Measurements from ENCODE around the gene PSTPIP2. TPM values are rescaled to one million over a fixed set of nuclear protein-coding genes. Genes with fewer than 3 reads are reported as not detected.

Gene PSTPIP2
- total RNA-seq, 1 donor from 2014 or later: 1.6 TPM

- TF ChIP-seq CTCF (IDR thresholded peaks at IDR 0.05): no peak
- Histone ChIP-seq H3K27me3 (no peaks in the 10 kb centered on the region), H3K36me3 (peaks cover 10 to 16% of the 10 kb centered on the region in 2 donors), H3K27ac (no peak overlapping the region), H3K4me3 (no peak overlapping the region), H3K4me1 (no peaks in the 10 kb centered on the region), H3K9me3 (no peaks in the 10 kb centered on the region)
- intact Hi-C loops (cut with DNase I): no loop called here
- no peak for DNase-seq (ENCODE audit: low spot score in 2 of 2)
These were observed 62.8 kb downstream of the PSTPIP2 start for GRCh38 chr18:46009125-46009840.

GRCh38 chr18:46008531-46008930, 63.5 kb downstream of the PSTPIP2 start:
- intact Hi-C loops (cut with DNase I): no loop called here
- Histone ChIP-seq H3K9me3 (no peaks in the 10 kb centered on the region), H3K4me3 (no peak overlapping the region), H3K27me3 (no peaks in the 10 kb centered on the region), H3K36me3 (peaks cover 10 to 16% of the 10 kb centered on the region in 2 donors), H3K27ac (no peak overlapping the region), H3K4me1 (no peaks in the 10 kb centered on the region)
- DNase-seq (ENCODE audit: low spot score in 2 of 2): no peak
- TF ChIP-seq CTCF (IDR thresholded peaks at IDR 0.05): no peak

- Histone ChIP-seq H3K4me1 (no peaks in the 10 kb centered on the region), H3K27ac (no peak overlapping the region), H3K4me3 (no peak overlapping the region), H3K27me3 (no peaks in the 10 kb centered on the region), H3K36me3 (peaks cover 10 to 16% of the 10 kb centered on the region in 2 donors), H3K9me3 (no peaks in the 10 kb centered on the region)
- intact Hi-C loops (cut with DNase I): no loop called here
- TF ChIP-seq CTCF (IDR thresholded peaks at IDR 0.05): no peak
- DNase-seq (ENCODE audit: low spot score in 2 of 2): no peak
These were observed 64.9 kb downstream of the PSTPIP2 start for GRCh38 chr18:46007165-46007564.

GRCh38 chr18:46002934-46003333, 69.1 kb downstream of the PSTPIP2 start:
- intact Hi-C loops (cut with DNase I): no loop called here
- H3K27me3 ChIP-seq: no peaks in the 10 kb centered on the region
- H3K36me3 ChIP-seq: peaks cover 0 to 3% of the 10 kb centered on the region in 2 donors
- no peak overlapping the region for H3K27ac ChIP-seq
- DNase-seq (ENCODE audit: low spot score in 2 of 2): no peak
- peaks cover 0 to 3% of the 10 kb centered on the region in 2 donors for H3K9me3 ChIP-seq
- no peaks in the 10 kb centered on the region for H3K4me1 ChIP-seq
- TF ChIP-seq CTCF (IDR thresholded peaks at IDR 0.05): no peak
- H3K4me3 ChIP-seq: no peak overlapping the region

GRCh38 chr18:46001892-46002291, 70.2 kb downstream of the PSTPIP2 start:
- TF ChIP-seq CTCF (IDR thresholded peaks at IDR 0.05): no peak
- Histone ChIP-seq H3K36me3 (no peaks in the 10 kb centered on the region), H3K4me1 (no peaks in the 10 kb centered on the region), H3K27ac (no peak overlapping the region), H3K27me3 (no peaks in the 10 kb centered on the region), H3K4me3 (no peak overlapping the region), H3K9me3 (peaks cover 0 to 3% of the 10 kb centered on the region in 2 donors)
- no peak for DNase-seq (ENCODE audit: low spot score in 2 of 2)
- intact Hi-C loops (cut with DNase I): no loop called here

Measured in ascending aorta (tissue), 2 donors.